Lower leg skin (tissue), 3 donors: ENCODE results near the gene ABCG1.

Experiments
- CTCF ChIP-seq, 3 donors: fragments of 450-650 bp; IDR thresholded peaks; one replicate each; pipeline ENCODE4 v1.5.1; 2016; ENCODE audit warnings: antibody characterized with exemption in 3 of 3, mild to moderate bottlenecking in 3 of 3, moderate library complexity in 2 of 3
- POLR2A ChIP-seq, 2 donors: fragments of 450-650 bp; IDR thresholded peaks; one replicate each; pipeline ENCODE4 v1.6.1; 2016 to 2017; ENCODE audit warnings: antibody characterized with exemption in 2 of 2, mild to moderate bottlenecking in 1 of 2, moderate library complexity in 1 of 2

- TF ChIP-seq POLR2A (IDR thresholded peaks at IDR 0.05): no peak
- no peak for TF ChIP-seq CTCF (IDR thresholded peaks at IDR 0.05)
Observed at GRCh38 chr21:42258885-42259407, 40.0 kb downstream of the ABCG1 start.
